B cell (primary cell): ENCODE results near the gene SNTG2. TPM values are rescaled to one million over a fixed set of nuclear protein-coding genes. Genes with fewer than 3 reads are reported as not detected.

ENCODE experiments used
- ATAC-seq: fragments of 200-7000 bp; cut with Tn5 transposase; one replicate; pipeline ENCODE4 v1.10.0; 2021; ENCODE audit warnings: low read depth, mild to moderate bottlenecking, moderate number of reproducible peaks, moderate library complexity
- CTCF ChIA-PET: fragments of 350-600 bp; sonication (Branson Sonifier 250); formaldehyde crosslinking; loops from one replicate; lab custom pipeline; 2021; ENCODE audit warnings: antibody characterized with exemption, inconsistent platforms; lab: Charles Lee
- POLR2A ChIA-PET: fragments of 350-600 bp; sonication (Branson Sonifier 250); formaldehyde crosslinking; loops from one replicate; lab custom pipeline; 2021; ENCODE audit warnings: antibody characterized with exemption; lab: Charles Lee
- DNase-seq: peaks from one replicate; pipeline ENCODE4 v3.0.0; 2013
- H2AFZ ChIP-seq: 2 replicates; pipeline ENCODE4 v1.6.1; 2012; ENCODE audit warnings: mild to moderate bottlenecking, low read depth, low read length; ENCODE audit not compliant: insufficient read depth, poor library complexity, severe bottlenecking
- H3K27ac ChIP-seq, 2 donors: 1 replicate in 1 of 2; 2 replicates in 1 of 2; pipeline ENCODE4 v1.5.1; 2012 to 2013; ENCODE audit warnings: low read length in 2 of 2, mild to moderate bottlenecking in 2 of 2, moderate library complexity in 1 of 2
- H3K27me3 ChIP-seq, 4 experiments: fragments of 200-600 bp in 1 of 4; sonication (generic) in 1 of 4; replicated peaks in 1 of 4; 1 replicate in 2 of 4; 2 replicates in 2 of 4; pipeline versions ENCODE4 v1.6.1 to v1.7.0; 2013 to 2016; ENCODE audit warnings: low read length in 3 of 4, mild to moderate bottlenecking in 2 of 4, mixed read lengths in 1 of 4, moderate library complexity in 1 of 4; ENCODE audit not compliant: insufficient read depth in 4 of 4, control insufficient read depth in 3 of 4; ENCODE audit errors: control extremely low read depth in 1 of 4
- H3K36me3 ChIP-seq, 2 experiments: replicated peaks in 1 of 2; 1 replicate in 1 of 2; 2 replicates in 1 of 2; pipeline versions ENCODE4 v1.6.1 to v1.7.1; 2013; ENCODE audit warnings: low read length in 1 of 2; ENCODE audit not compliant: insufficient read depth in 2 of 2, control insufficient read depth in 1 of 2; ENCODE audit errors: control extremely low read depth in 1 of 2, extremely low read depth in 1 of 2
- H3K4me1 ChIP-seq, 2 donors: fragments of 200-600 bp in 1 of 2; sonication (generic) in 1 of 2; 1 replicate in 1 of 2; 2 replicates in 1 of 2; pipeline versions ENCODE4 v1.5.1 to v1.6.1; 2013 to 2017; ENCODE audit warnings: low read length in 2 of 2; ENCODE audit not compliant: control insufficient read depth in 2 of 2, insufficient read depth in 2 of 2
- H3K4me2 ChIP-seq: replicated peaks from 2 replicates; pipeline ENCODE3; 2012; ENCODE audit warnings: mild to moderate bottlenecking, low read depth, low read length; ENCODE audit not compliant: poor library complexity, severe bottlenecking
- H3K4me3 ChIP-seq, 5 experiments: fragments of 200-600 bp in 1 of 5; sonication (generic) in 1 of 5; 1 replicate in 3 of 5; 2 replicates in 2 of 5; pipeline versions ENCODE4 v1.5.1 to v1.7.0; 2011 to 2016; ENCODE audit warnings: low read length in 4 of 5, mild to moderate bottlenecking in 4 of 5, low read depth in 2 of 5, control low read depth in 1 of 5, moderate library complexity in 1 of 5; ENCODE audit not compliant: insufficient read depth in 1 of 5; ENCODE audit errors: control extremely low read depth in 1 of 5, extremely low read depth in 1 of 5
- H3K79me2 ChIP-seq: fragments of 200-600 bp; sonication (generic); one replicate; pipeline ENCODE4 v1.6.0; 2016; ENCODE audit warnings: low read length; ENCODE audit not compliant: control insufficient read depth, insufficient read depth
- H3K9ac ChIP-seq: fragments of 200-600 bp; sonication (generic); 2 replicates; pipeline ENCODE4 v1.6.1; 2017; ENCODE audit warnings: mild to moderate bottlenecking, low read length, moderate library complexity
- H3K9me3 ChIP-seq, 3 donors: one replicate each; pipeline versions ENCODE4 v1.6.1 to v1.7.1; 2013; ENCODE audit warnings: low read length in 2 of 3; ENCODE audit not compliant: control insufficient read depth in 2 of 3, insufficient read depth in 1 of 3; ENCODE audit errors: control extremely low read depth in 1 of 3
- H4K20me1 ChIP-seq: 2 replicates; pipeline ENCODE4 v1.6.0; 2012; ENCODE audit warnings: mild to moderate bottlenecking, low read length; ENCODE audit not compliant: insufficient read depth, control insufficient read depth, poor library complexity, severe bottlenecking
- H3K27ac Mint-ChIP-seq: one replicate; pipeline ENCODE4 v1.8.0; 2021; ENCODE audit warnings: mixed read lengths
- H3K27me3 Mint-ChIP-seq: one replicate; pipeline ENCODE4 v1.8.0; 2021; ENCODE audit warnings: mixed read lengths
- H3K4me1 Mint-ChIP-seq: one replicate; pipeline ENCODE4 v1.8.0; 2021; ENCODE audit warnings: mixed read lengths
- H3K4me3 Mint-ChIP-seq: one replicate; pipeline ENCODE4 v1.8.0; 2021; ENCODE audit warnings: mixed read lengths
- H3K9me3 Mint-ChIP-seq: one replicate; pipeline ENCODE4 v1.8.0; 2022; ENCODE audit warnings: mixed read lengths; ENCODE audit not compliant: insufficient read depth
- EZH2 ChIP-seq: IDR thresholded peaks from 2 replicates; pipeline ENCODE4 v1.6.1; 2012; ENCODE audit warnings: borderline replicate concordance, low read depth, mild to moderate bottlenecking, moderate library complexity, low read length; ENCODE audit not compliant: insufficient read depth, poor library complexity, severe bottlenecking
- WGBS: methylation state at CpG from one replicate; pipeline ENCODE4 v1.1.5; 2013; ENCODE audit warnings: missing lambda C conversion rate; ENCODE audit not compliant: insufficient coverage; 5-methylcytosine and 5-hydroxymethylcytosine counted together
- intact Hi-C: fragments of 100-400 bp; cut with micrococcal nuclease; formaldehyde crosslinking; loops from one replicate; pipeline ENCODE4 v1.10.0; 2022
- polyA plus RNA-seq: library from polyadenylated mRNA; depleted of rRNA; stranded (reverse); fragments of >200 nt; gene quantifications from 2 replicates; pipeline ENCODE4 v1.2.3, GENCODE V29; 2012
- total RNA-seq, 2 donors: library from RNA; stranded (reverse); fragments of 120-200 nt in 1 of 2; gene quantifications; 1 replicate in 1 of 2; 2 replicates in 1 of 2; pipeline versions ENCODE4 v1.2.3 to v1.2.4, GENCODE V29; 2013 to 2022
- TF ChIP-seq, protein P1 (sequence below): fragments of 200-600 bp; IDR thresholded peaks from one replicate; pipeline ENCODE4 v1.8.0; 2022; ENCODE audit warnings: antibody characterized with exemption, mild to moderate bottlenecking

The SNTG2 gene
- total and polyA plus RNA-seq, 2 donors (not counting 1 experiment from before 2014, with no cell fraction given), result 2.1 to 2.4 TPM

- ChIA-PET CTCF (no interaction called here), POLR2A (no interaction called here)
- Histone ChIP-seq H3K9me3 (peaks cover 0 to 8% (median 0%) of the 10 kb centered on the region in 3 donors), H3K27me3 (peaks cover 0 to 4% (median 0%) of the 10 kb centered on the region in 4 experiments), H3K36me3 (no peaks in the 10 kb centered on the region), H4K20me1 (no peaks in the 10 kb centered on the region), H3K79me2 (no peaks in the 10 kb centered on the region), H3K27ac (no peak overlapping the region), H3K9ac (no peak overlapping the region), H3K4me3 (no peak overlapping the region), H3K4me1 (no peaks in the 10 kb centered on the region), H3K4me2 (no peak overlapping the region), H2AFZ (no peak overlapping the region)
- peaks cover 13% of the 10 kb centered on the region for H3K27me3 Mint-ChIP-seq
- WGBS, result 92% methylated on average over 13 of the region's 14 CpGs
- H3K9me3 Mint-ChIP-seq, result no peaks in the 10 kb centered on the region
- ATAC-seq (no peak), DNase-seq (no peak)
- no peak overlapping the region for H3K27ac Mint-ChIP-seq
- H3K4me1 Mint-ChIP-seq, result no peaks in the 10 kb centered on the region
- no peak for TF ChIP-seq EZH2
- TF ChIP-seq, protein P1, sequence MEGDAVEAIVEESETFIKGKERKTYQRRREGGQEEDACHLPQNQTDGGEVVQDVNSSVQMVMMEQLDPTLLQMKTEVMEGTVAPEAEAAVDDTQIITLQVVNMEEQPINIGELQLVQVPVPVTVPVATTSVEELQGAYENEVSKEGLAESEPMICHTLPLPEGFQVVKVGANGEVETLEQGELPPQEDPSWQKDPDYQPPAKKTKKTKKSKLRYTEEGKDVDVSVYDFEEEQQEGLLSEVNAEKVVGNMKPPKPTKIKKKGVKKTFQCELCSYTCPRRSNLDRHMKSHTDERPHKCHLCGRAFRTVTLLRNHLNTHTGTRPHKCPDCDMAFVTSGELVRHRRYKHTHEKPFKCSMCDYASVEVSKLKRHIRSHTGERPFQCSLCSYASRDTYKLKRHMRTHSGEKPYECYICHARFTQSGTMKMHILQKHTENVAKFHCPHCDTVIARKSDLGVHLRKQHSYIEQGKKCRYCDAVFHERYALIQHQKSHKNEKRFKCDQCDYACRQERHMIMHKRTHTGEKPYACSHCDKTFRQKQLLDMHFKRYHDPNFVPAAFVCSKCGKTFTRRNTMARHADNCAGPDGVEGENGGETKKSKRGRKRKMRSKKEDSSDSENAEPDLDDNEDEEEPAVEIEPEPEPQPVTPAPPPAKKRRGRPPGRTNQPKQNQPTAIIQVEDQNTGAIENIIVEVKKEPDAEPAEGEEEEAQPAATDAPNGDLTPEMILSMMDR, result no peak
- H3K4me3 Mint-ChIP-seq, result no peak overlapping the region
- intact Hi-C loops, result no loop called here
Measured at GRCh38 chr2:929925-930324, 20.7 kb upstream of the SNTG2 start.

GRCh38 chr2:930935-931334 is 19.7 kb upstream of the SNTG2 start:
- no peak overlapping the region for H3K9ac ChIP-seq
- peaks cover 7% of the 10 kb centered on the region for H3K27me3 Mint-ChIP-seq
- no peak for DNase-seq

More at GRCh38 chr2:930935-931334, 19.7 kb upstream of the SNTG2 start:
- Histone ChIP-seq H3K9me3 (peaks cover 0 to 8% (median 0%) of the 10 kb centered on the region in 3 donors), H3K36me3 (no peaks in the 10 kb centered on the region), H3K27ac (no peak overlapping the region), H3K4me3 (no peak overlapping the region), H3K4me1 (no peaks in the 10 kb centered on the region), H3K27me3 (peaks cover 0 to under 1% (median 0%) of the 10 kb centered on the region in 4 experiments), H4K20me1 (no peaks in the 10 kb centered on the region), H2AFZ (no peak overlapping the region), H3K79me2 (no peaks in the 10 kb centered on the region), H3K4me2 (no peak overlapping the region)
- Mint-ChIP-seq H3K9me3 (no peaks in the 10 kb centered on the region), H3K4me1 (no peaks in the 10 kb centered on the region), H3K4me3 (no peak overlapping the region), H3K27ac (no peak overlapping the region)
- no peak for ATAC-seq
- intact Hi-C loops, result no loop called here
- 100% methylated on average over 3 of the region's 4 CpGs for WGBS
- ChIA-PET CTCF (no interaction called here), POLR2A (no interaction called here)
- TF ChIP-seq, protein P1, result no peak
- TF ChIP-seq EZH2, result no peak
